ENCODE data around the gene RNFT1. TPM values are rescaled to one million over a fixed set of nuclear protein-coding genes. Genes with fewer than 3 reads are reported as not detected.
"Not testable (repeated sequence)": the region's sequence is repeated elsewhere in the genome, so short reads cannot be mapped to it uniquely, and the experiment has no call there.

Gene RNFT1
- total RNA-seq, 4 donors from 2014 or later: 12.4 to 17.4 (median 14.4) TPM

- WGBS, 2 donors: 92 to 98% methylated on average over 1 of the region's 1 CpG
- intact Hi-C loops (cut with DNase I; ENCODE audit: low total_unique reads): no loop called here
- DNase-seq (ENCODE audit: low spot score in 2 of 2): no peak
- TF ChIP-seq POLR2A (IDR thresholded peaks at IDR 0.05) (no peak), CTCF (IDR thresholded peaks at IDR 0.05) (no peak)
- no peak overlapping the region for H3K4me3 ChIP-seq (ENCODE audit: low read depth, poor library complexity, severe bottlenecking)
These were observed 8.2 kb upstream of the RNFT1 start for GRCh38 chr17:59972778-59973177.

- intact Hi-C loops (cut with DNase I; ENCODE audit: low total_unique reads); DNase-seq (ENCODE audit: low spot score in 2 of 2); H3K4me3 ChIP-seq (ENCODE audit: low read depth, poor library complexity, severe bottlenecking): not testable (repeated sequence)
- WGBS, 2 donors: 87 to 89% methylated on average over 2 of the region's 2 CpGs
These were observed 7.2 kb upstream of the RNFT1 start for GRCh38 chr17:59971771-59972170.

GRCh38 chr17:59963738-59964481 is 630 bp downstream of the RNFT1 start:
- 1 to 2% methylated on average over 21 of the region's 21 CpGs for whole genome bisulfite sequencing, 2 donors
- H3K4me3 ChIP-seq (ENCODE audit: low read depth, poor library complexity, severe bottlenecking): peak overlapping the region; percentile 65
- intact Hi-C loops (cut with DNase I; ENCODE audit: low total_unique reads): no loop called here
- TF ChIP-seq CTCF (IDR thresholded peaks at IDR 0.05) (no peak), POLR2A (IDR thresholded peaks at IDR 0.05) (no peak)
- DNase-seq (ENCODE audit: low spot score in 2 of 2): peak in 1 of 2 donors; percentile 30

GRCh38 chr17:59962739-59963318 is 1.7 kb downstream of the RNFT1 start:
- no peak overlapping the region for H3K4me3 ChIP-seq (ENCODE audit: low read depth, poor library complexity, severe bottlenecking)
- no peak for DNase-seq (ENCODE audit: low spot score in 2 of 2)
- intact Hi-C loops (cut with DNase I; ENCODE audit: low total_unique reads): no loop called here
- WGBS, 2 donors: 88 to 92% methylated on average over 6 of the region's 6 CpGs
- TF ChIP-seq CTCF (IDR thresholded peaks at IDR 0.05) (no peak), POLR2A (IDR thresholded peaks at IDR 0.05) (no peak)

- intact Hi-C loops (cut with DNase I; ENCODE audit: low total_unique reads); DNase-seq (ENCODE audit: low spot score in 2 of 2); H3K4me3 ChIP-seq (ENCODE audit: low read depth, poor library complexity, severe bottlenecking): not testable (repeated sequence)
- 95% methylated on average over 8 of the region's 8 CpGs for WGBS, 2 donors
These were observed 5.0 kb downstream of the RNFT1 start for GRCh38 chr17:59959574-59959973.

GRCh38 chr17:59954856-59955255 is 9.7 kb downstream of the RNFT1 start:
- 89% methylated on average over 3 of the region's 3 CpGs for WGBS, 2 donors
- no peak for TF ChIP-seq CTCF (IDR thresholded peaks at IDR 0.05)
- no peak for TF ChIP-seq POLR2A (IDR thresholded peaks at IDR 0.05)
- H3K4me3 ChIP-seq (ENCODE audit: low read depth, poor library complexity, severe bottlenecking): no peak overlapping the region
- intact Hi-C loops (cut with DNase I; ENCODE audit: low total_unique reads): no loop called here
- no peak for DNase-seq (ENCODE audit: low spot score in 2 of 2)

GRCh38 chr17:59950049-59950448 is 14.5 kb downstream of the RNFT1 start:
- H3K4me3 ChIP-seq (ENCODE audit: low read depth, poor library complexity, severe bottlenecking): no peak overlapping the region
- intact Hi-C loops (cut with DNase I; ENCODE audit: low total_unique reads): no loop called here
- TF ChIP-seq CTCF (IDR thresholded peaks at IDR 0.05) (no peak), POLR2A (IDR thresholded peaks at IDR 0.05) (no peak)
- WGBS, 2 donors: 86 to 93% methylated on average over 3 of the region's 3 CpGs
- DNase-seq (ENCODE audit: low spot score in 2 of 2): no peak

- 74 to 76% methylated on average over 4 of the region's 4 CpGs for WGBS, 2 donors
- intact Hi-C loops (cut with DNase I; ENCODE audit: low total_unique reads); DNase-seq (ENCODE audit: low spot score in 2 of 2): not testable (repeated sequence)
These were observed 17.2 kb downstream of the RNFT1 start for GRCh38 chr17:59947310-59947709.

GRCh38 chr17:59946433-59946832 is 18.1 kb downstream of the RNFT1 start:
- WGBS, 2 donors: 91% methylated on average over 7 of the region's 7 CpGs
- DNase-seq (ENCODE audit: low spot score in 2 of 2); H3K4me3 ChIP-seq (ENCODE audit: low read depth, poor library complexity, severe bottlenecking); intact Hi-C loops (cut with DNase I; ENCODE audit: low total_unique reads): not testable (repeated sequence)

More at GRCh38 chr17:59947310-59947709, 17.2 kb downstream of the RNFT1 start:
- not testable (repeated sequence) for H3K4me3 ChIP-seq (ENCODE audit: low read depth, poor library complexity, severe bottlenecking)

All from lower leg skin (tissue), 4 donors.